COLO829 (cell line): ENCODE results near the gene GTF3C4.

Source experiments
- DNase-seq: peaks from one replicate; pipeline ENCODE4 v3.0.0; 2012; ENCODE audit warnings: low spot score

GTF3C4 gene, protein sequence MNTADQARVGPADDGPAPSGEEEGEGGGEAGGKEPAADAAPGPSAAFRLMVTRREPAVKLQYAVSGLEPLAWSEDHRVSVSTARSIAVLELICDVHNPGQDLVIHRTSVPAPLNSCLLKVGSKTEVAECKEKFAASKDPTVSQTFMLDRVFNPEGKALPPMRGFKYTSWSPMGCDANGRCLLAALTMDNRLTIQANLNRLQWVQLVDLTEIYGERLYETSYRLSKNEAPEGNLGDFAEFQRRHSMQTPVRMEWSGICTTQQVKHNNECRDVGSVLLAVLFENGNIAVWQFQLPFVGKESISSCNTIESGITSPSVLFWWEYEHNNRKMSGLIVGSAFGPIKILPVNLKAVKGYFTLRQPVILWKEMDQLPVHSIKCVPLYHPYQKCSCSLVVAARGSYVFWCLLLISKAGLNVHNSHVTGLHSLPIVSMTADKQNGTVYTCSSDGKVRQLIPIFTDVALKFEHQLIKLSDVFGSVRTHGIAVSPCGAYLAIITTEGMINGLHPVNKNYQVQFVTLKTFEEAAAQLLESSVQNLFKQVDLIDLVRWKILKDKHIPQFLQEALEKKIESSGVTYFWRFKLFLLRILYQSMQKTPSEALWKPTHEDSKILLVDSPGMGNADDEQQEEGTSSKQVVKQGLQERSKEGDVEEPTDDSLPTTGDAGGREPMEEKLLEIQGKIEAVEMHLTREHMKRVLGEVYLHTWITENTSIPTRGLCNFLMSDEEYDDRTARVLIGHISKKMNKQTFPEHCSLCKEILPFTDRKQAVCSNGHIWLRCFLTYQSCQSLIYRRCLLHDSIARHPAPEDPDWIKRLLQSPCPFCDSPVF

DNA sequence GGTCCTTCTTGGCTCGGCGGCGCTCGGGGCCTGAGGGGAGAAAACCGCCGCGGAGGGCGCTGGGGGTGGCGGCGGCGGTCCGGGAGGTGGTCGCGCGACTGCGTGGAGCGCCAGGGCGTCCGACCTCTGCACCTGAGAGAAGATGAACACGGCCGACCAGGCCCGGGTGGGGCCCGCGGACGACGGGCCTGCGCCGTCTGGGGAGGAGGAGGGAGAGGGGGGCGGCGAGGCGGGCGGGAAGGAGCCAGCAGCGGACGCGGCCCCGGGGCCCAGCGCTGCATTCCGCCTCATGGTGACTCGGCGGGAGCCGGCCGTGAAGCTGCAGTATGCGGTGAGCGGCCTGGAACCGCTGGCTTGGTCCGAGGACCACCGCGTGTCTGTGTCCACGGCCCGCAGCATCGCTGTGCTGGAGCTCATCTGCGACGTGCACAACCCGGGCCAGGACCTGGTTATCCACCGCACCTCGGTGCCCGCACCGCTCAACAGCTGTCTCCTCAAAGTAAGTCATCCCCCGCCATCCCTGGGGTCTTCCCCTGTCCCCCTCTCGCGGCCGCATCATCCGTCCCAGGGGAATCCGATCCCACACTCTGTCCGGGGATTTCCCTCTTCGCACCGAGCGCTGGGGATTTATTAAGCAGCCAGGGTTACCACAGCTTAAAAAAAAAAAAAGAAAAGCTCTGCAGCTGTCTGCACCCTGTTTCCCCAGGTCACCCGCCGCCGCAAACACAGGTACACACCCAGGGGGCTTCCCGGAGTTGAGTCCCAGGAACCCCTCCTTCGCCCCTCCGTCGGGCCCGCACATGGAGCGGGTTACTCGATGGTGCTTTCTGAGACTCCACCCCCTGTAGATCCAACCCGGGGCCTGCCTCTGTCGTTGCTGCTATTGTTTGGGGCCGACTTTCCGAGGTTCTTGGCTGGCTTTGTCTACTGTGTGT is at the start of gene GTF3C4:
TSS of gene GTF3C4 (plus strand) at position 8 of the 935 bp plus-strand sequence. CDS start at position 143, 135 bp downstream.
- DNase-seq, result peak; percentile 18

DNA sequence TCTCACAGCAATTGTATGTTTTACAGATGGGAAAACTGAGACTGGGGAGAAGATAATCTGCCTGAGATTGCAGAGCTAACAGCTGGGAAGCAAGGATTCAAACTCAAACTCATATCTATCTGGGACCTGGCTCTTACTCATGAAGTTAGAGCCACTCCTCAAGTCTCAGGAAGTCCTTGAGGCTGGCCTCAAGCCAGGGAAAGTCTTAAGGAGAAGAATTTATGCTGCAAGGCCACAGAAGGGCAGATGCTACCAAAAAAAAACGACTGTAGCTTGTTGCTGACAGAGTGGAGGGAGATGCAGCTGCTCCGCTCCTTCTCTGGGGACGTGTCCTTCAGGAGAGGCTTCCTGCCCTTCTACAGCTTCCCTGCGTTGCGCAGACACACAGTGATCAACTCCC is 48.1 kb upstream of the GTF3C4 start:
- DNase-seq, result no peak

DNA sequence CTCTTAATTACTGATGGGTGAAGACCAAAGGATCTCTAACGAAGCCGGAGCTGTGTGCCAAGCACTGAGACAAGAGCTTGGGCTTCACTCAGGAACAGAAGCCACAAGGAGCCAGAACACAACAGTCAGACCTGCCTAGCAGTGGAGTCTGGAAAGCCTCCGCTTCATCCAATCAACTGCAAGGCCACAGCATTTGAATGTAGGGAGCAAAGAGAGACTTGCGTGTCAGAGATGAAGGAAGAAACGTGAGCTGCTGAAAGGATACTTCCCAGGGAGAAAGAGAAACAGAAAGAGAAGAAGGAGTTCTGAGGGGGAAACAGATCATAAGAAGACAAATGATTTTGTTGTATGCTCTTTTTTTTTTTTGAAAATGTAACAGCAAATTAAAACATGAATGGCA is 44.0 kb upstream of the GTF3C4 start:
- no peak for DNase-seq

DNA sequence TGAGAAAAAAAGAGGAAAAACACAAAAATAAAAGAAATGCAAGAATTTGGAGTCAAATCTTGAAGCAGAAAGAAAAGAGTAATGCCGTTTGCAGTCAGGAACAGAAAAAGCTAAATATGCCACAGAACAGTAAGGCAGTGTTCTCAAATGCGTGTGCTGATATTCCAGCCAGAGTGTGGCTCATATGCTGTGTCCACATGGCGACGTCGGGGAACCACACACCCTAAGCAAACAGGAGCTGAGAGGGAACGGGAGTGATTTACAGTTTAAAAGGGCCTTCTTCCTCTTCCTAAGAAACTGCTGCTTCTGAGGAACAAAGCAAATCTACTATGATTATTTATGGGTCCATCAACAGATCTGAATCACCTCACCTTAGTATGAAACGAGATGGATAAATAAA is 43.2 kb upstream of the GTF3C4 start:
- no peak for DNase-seq

DNA sequence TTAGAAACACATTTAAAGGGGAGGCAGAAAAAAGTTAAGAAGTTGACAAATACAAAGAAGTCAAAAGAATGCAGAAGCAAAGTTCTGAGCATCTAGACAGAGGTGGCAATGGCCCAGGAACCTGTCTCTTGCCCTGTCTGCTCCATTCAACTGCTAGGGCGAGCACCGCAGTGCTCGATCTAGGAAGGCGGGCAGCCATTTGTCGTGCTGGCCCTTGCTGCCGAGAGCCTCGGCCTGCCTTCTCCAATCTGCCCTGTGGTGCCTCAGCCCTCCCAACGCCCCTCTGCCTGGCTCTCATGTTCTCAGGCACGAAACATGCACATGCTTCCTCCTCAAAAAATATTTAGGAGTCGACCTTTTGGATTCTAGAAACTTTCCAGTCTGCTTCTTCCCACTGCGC is 42.7 kb upstream of the GTF3C4 start:
- no peak for DNase-seq

DNA sequence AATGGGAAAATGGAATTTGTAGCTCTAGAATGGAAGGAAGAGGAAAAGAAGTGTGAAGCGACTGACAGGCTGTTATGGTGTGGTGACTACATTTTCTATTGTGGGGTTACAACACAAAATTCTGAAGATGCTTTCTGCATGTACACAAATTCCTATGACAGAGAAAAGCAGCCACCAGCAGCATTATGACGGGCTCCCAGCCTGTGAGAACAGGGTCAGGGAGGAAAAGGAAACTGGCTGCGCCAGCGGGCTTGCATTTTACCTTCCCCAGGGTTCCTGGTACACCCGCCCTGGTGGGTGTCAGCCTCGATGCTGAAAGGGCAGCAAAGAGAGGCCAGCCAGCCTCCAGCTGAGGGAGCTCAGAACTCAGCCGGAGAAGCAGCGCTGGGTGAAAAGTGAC is 41.5 kb upstream of the GTF3C4 start:
- DNase-seq, result no peak

DNA sequence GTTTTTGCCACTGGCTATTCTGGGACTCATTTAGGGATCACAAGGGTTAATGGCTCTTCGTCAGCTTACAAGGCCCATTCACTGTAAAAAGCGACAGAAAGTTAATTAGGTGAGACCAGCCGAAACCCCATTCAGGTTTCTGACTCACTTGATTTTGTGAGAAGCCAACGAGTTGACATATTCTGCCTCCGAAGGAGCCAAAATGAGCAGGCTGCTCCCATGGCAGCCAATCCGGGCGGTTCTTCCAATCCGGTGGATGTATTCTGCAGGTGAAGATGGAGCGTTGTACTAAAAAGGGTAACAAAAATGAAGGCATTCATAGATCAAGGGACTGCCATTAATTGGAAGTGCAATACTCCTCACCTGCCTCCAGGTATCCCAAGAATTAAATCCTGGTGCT is 40.1 kb upstream of the GTF3C4 start:
- no peak for DNase-seq

DNA sequence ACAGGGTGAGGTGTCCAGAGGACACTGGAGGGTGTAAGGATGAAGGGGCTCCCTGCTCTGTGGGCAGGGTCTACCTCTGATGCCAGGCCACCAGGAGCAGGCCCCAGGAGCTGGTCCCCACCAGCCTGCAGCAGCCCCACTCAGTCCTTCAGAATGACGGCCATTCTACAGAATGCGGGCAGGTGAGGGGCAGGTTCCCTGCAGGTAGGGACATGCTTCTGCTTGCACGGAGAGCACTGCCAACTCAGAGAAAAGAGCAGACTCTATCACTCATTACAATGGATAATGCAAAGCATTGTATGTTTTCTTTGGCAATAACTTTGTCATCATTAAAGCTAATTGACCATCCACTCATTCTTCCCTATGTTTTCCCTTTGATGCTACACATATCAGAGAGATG is 39.5 kb upstream of the GTF3C4 start:
- DNase-seq, result no peak

DNA sequence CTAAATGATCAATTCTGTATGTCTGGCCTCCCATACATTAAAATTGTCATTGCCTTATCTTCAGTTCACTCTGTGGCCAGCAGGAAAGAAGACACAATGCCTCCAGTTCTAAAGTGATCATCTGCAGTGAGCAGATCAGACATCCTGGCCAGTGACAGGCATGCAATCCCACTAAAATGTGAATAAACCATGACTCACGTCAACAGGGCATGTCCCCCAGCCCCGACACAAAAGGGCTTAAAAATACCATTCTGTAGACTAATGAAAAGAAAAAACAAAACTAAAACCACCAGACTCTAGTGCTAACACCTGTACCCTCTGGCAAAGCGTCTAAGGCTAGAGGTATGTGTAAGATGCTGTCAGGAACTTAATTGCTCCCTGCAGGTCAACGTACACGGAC is 39.0 kb upstream of the GTF3C4 start:
- DNase-seq, result no peak

DNA sequence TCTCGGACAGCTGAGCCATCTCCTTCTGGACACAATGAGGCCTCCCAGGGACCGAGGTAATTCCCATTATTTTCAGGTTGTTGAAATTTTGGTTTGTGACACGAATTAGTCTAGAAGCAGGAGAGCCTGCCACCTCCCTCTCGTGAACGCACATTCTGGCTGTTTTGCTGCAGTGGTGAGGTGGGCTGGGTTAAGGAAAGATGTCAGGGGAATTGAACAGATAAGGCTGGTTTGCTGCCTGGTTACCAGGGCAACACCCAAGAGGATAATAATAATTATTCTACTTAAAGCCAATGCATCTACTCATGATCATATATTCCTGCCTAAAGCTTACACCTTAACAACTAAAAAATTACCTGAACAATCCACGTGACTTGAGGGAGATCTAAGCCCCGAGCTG is 38.6 kb upstream of the GTF3C4 start:
- DNase-seq, result no peak

DNA sequence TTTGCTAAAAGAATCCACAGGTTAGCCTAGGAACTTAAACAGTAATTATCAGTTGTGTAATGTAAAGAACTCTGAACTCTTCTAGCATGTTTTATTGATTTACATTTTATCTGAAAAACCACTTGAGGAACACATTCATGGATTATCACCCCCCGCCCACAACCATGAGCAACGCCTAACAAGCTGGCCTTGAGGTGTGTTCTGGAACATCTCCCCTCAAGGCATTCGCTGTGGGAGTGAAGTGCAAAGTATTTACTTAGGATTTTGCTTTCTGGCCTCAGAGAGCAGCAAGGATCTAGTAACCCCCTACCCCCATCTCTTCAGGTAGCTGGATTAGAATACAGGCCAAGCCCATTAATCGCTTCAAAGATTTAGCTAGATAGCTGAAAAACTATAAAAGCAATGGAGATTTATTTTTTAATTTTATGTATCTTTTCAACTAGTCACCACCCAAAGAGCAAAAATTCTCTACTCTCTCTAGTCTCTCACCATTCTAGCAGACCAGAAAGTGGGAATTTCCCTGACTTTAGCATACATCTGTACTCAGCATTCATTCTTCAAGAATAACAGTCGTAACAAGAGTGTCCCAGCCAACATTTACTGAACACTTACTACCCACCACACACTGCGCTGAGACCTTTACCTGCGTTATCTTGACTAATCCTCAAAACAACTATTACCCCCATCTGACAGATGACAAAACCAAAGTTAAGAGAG is 37.7 kb upstream of the GTF3C4 start:
- DNase-seq, result no peak

DNA sequence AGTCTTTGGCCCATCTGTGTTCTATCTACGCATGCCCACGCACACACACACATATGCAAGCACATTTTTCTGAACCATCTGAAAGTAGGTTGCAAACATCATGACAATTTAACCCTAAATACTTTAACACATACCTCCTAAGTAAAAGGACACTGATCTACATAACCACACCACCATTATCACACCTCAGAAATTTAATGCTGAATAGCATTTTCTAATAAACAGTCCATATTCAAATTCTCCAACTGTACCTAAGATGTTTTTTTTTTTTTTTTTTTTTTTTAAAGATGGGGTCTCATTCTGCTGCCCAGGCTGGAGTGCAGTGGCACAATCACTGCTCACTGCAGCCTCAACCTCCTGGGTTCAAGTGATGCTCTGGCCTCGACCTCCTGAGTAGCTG is 35.9 kb upstream of the GTF3C4 start:
- DNase-seq, result no peak

DNA sequence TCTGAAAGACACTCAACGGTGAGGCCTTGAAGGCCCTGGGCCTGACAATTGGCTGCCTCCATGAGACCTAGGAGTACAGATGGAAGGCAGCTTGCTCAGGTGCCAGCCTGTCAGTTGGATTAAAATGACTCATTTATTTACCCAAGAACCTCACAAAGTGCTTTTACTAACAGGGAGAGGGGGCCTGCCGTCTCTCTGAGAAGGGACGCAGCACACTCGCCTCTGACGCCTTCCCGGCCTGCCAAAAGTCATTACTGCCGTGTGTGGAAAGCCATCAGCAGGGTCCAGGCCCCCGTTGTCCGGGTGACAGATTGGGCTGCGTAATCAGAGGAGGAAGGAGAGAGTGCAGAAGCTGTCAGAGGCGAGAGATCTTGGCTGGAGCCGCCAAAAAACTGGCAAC is 32.9 kb upstream of the GTF3C4 start:
- DNase-seq, result no peak

DNA sequence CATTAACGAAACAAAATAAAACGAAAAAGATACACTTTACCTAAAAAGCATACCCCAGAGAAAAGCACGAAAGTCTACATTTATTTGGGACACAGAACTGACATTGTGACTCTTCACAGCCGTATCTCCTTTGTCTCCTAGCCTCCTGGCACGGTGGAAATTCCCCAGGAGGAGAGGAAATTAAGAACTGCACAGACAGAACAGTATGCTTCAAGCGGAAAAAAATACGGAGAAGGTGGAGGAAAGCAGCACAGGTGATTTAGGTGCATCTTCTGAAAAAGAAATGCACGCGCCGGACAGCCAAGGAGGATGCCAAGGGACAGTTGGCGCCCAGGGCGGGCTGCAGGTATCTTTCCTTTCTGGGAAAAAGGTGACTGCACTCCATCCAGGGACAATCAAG is 32.5 kb upstream of the GTF3C4 start:
- DNase-seq, result no peak

DNA sequence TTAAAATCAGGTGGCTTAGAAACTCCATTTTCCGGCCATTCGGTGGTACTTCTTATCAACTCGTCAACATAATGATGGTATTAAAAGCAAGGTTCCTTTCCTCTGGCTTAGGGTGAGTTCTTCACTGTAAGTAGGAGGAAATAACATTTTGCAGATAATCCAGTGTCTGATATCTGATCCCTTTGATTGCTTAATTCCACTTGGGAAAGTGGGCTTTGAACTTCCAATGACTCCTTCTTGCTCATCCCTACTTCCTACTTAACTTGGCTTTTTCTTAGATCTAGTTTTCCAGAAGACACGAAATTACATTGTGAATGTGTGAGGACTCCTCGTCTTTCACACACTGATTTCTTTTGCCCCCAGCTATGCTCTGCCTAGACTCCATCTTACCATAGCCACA is 32.0 kb upstream of the GTF3C4 start:
- DNase-seq, result peak; percentile 48

DNA sequence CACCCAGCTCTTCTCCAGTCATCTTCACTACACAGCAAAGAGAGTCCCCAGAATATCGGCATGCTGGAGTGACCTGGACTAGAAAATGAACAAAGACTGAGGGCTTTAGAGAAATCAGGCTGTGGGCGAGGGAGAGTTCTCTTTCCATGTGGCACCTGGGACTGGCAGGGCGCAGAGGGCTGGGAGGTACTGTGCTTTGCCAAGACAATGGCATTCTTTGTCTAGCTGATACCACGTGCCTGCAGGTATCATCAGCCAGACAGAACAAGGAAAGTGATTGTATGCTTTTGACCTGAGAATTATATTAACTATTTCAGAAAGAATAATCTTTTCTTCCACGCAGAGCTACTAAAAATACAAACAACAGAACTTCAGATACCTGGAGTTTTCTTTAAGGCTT is 30.9 kb upstream of the GTF3C4 start:
- DNase-seq, result peak; percentile 46

DNA sequence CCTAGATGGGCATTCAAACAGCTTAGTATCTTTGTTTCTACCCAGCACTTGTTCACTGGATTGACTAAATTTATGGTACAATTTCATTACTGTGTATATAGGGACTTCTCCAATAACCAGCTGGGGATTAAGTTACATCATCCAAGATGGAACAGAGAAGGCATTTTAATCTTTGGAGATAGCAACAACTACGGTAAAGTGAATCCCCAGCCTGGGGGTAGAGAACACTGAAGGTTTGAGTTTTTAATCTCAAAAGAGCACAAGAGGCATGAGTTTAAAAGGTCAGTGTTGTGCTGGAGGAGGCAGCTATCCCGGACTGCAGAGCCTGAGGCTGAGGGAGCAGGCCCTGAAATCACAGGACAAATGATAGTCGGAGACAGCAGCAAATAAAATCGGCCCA is 29.0 kb upstream of the GTF3C4 start:
- DNase-seq, result peak; percentile 84

DNA sequence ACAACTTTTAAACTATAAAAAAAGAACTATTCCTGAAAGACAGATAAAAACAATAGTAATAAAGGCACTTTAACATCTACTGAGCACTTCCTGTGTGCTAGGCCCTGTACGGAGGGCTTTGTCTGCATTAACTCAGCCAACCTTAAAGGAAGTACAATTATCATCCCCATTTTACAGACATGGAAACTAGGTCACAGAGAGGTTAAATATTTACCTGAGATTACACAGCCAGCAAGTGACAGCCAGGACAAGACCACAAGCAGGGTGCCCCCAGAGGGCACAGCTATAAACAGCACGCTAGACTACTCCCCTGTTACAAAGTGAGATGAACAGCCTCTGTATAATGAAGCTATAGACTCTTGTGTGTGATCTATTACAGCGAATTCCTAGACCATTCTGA is 26.0 kb upstream of the GTF3C4 start:
- no peak for DNase-seq

DNA sequence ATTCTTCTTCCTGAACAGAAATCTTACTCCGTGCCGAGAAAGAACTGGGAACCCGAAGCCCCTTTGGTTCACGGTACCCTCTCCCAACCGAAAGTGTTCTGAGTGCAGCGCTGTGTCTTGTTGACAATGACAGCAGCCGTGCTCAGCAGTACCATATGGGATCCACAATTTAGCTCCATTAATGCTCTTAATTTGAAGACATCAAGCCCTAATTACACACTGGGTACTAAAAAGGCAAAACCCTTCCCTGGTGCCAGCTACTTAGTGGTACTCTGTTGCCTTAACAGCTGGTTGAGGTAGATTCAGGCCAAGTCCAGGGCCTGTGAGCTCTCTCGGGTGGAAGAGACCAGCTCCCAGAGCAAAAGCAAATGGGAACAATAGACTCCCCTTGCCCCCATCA is 25.0 kb upstream of the GTF3C4 start:
- DNase-seq, result no peak

DNA sequence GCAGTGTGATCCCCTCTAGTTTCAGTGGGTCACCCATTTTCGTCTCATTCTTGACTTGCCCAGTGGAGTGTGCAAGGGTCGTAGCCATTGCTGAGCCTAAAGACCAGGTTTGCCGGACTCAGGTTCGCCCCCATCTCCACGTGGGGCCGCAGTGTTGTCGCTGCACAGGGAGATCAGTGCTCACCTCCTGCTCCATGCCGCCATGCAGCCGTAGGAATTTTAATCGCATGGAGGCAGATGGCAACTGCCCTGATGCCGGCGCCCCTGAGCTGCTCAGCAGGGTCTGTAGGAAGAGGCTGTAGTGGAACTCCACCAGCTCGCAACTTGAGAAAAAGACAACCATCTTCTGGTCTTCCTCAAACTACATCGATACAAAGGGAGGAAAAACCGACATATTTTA is 24.6 kb upstream of the GTF3C4 start:
- DNase-seq, result no peak

DNA sequence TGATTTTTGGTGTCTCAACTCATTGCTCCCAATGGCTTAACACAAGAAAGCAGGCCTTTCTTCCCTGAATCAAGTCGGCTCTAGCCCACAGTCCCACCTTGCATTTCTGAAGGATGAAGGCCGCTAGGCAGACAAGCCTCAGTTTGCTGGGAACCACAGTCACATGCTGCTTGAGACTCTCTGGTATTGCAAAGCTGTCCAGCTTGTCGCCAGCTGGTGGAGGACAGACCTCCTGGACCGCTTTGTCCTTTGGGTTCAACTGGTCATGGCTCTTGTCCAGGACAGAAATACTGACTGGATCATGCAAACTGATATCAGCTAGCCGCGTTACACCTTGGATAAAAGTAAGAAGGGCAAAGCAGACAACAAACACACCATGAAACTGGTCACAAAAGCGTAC is 23.5 kb upstream of the GTF3C4 start:
- no peak for DNase-seq

DNA sequence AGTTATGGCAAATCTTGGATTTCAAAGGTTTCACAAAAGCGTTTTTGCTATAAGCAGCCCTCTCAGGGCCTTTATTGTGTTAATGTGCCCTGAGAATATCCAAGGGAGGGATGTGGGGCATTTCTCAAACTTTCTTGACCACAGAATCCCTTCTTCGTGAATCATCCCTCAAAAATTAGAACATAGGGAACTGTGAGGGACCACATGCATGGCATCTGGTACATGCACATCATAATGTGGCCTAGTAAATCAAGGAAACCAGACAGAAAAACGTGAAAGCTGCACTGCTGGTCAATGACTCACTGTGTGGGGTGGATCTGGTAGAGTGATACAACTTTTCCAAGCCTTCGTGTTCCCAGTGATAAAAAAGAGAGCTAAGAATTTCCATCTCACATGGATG is 22.9 kb upstream of the GTF3C4 start:
- DNase-seq, result peak; percentile 26
